ENCODE measurements around the gene PGR. TPM values are rescaled to one million over a fixed set of nuclear protein-coding genes. Genes with fewer than 3 reads are reported as not detected.
"Not testable (repeated sequence)": the region's sequence is repeated elsewhere in the genome, so short reads cannot be mapped to it uniquely, and the experiment has no call there.

Gene PGR
- total RNA-seq, 1 donor = under 0.01 TPM

DNA sequence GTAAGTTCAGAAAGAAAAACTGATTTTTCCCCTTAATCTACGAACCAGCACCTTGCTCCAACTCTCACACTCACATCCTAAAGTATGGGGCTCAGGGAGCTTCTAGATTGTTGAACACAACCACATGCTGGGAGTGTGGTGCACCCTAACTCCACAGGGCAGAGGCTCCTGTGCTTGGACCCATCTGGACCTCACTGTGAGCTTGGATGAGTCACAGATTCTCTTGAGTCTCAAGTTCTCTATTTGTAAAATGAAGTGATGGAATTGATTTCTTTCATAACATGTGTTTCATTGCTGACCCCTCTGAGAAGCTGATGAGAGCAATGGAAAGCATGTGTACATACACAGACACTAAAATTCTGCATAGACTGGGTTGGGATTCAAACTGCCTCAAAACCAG, 109.7 kb downstream of the PGR start:
- no peak overlapping the region for H3K27ac ChIP-seq (ENCODE audit: low read depth, low read length)
- H3K27me3 ChIP-seq (ENCODE audit: insufficient read depth, low read length) = no peaks in the 10 kb centered on the region
- H3K4me3 ChIP-seq (ENCODE audit: insufficient read depth, low read length) = no peak overlapping the region
- TF ChIP-seq, protein P1, sequence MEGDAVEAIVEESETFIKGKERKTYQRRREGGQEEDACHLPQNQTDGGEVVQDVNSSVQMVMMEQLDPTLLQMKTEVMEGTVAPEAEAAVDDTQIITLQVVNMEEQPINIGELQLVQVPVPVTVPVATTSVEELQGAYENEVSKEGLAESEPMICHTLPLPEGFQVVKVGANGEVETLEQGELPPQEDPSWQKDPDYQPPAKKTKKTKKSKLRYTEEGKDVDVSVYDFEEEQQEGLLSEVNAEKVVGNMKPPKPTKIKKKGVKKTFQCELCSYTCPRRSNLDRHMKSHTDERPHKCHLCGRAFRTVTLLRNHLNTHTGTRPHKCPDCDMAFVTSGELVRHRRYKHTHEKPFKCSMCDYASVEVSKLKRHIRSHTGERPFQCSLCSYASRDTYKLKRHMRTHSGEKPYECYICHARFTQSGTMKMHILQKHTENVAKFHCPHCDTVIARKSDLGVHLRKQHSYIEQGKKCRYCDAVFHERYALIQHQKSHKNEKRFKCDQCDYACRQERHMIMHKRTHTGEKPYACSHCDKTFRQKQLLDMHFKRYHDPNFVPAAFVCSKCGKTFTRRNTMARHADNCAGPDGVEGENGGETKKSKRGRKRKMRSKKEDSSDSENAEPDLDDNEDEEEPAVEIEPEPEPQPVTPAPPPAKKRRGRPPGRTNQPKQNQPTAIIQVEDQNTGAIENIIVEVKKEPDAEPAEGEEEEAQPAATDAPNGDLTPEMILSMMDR (IDR thresholded peaks at IDR 0.05; ENCODE audit: extremely low read depth, low read depth, low read length) = no peak
- H3K79me2 ChIP-seq (ENCODE audit: insufficient read depth, low read length) = no peaks in the 10 kb centered on the region
- no peaks in the 10 kb centered on the region for H3K4me1 ChIP-seq (ENCODE audit: insufficient read depth, low read length)
- H3K4me2 ChIP-seq (ENCODE audit: insufficient read depth, low read length) = no peak overlapping the region
- no peak overlapping the region for H2AFZ ChIP-seq (ENCODE audit: low read length)
- no peak for DNase-seq (ENCODE audit: insufficient read length, low spot score, missing footprints)
- H4K20me1 ChIP-seq (ENCODE audit: insufficient read depth, low read length) = no peaks in the 10 kb centered on the region
- no peaks in the 10 kb centered on the region for H3K9me3 ChIP-seq (ENCODE audit: low read depth, low read length)
- H3K36me3 ChIP-seq (ENCODE audit: insufficient read depth, low read length) = no peaks in the 10 kb centered on the region

DNA sequence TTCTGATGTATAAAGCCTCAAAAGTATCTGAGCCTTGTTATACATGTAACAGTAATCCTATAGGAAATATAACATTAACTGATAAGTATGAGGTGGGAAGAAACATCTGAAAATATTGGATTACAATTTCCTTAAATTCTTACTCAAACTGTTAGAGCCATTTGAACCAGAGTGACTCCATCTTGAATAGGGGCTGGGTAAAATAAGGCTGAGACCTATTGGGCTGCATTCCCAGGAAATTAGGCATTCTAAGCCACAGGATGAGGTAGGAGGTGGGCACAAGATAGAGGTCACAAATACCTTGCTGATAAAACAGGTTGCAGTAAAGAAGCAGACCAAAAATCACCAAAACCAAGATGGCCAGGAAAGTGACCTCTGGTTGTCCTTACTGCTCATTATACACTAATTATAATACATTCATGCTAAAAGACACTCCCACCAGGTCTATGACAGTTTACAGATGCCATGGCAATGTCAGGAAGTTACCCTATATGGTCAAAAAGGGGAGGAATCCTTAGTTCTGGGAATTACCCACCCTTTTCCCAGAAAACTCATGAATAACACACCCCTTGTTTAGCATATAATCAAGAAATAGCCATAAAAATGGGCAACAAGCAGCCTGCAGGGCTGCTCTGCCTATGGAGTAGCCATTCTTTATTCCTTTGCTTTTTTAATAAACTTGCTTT, 114.9 kb downstream of the PGR start:
- Histone ChIP-seq H3K36me3 (ENCODE audit: insufficient read depth, low read length) (no peaks in the 10 kb centered on the region), H3K4me1 (ENCODE audit: insufficient read depth, low read length) (no peaks in the 10 kb centered on the region), H3K27ac (ENCODE audit: low read depth, low read length) (no peak overlapping the region), H3K9me3 (ENCODE audit: low read depth, low read length) (no peaks in the 10 kb centered on the region), H4K20me1 (ENCODE audit: insufficient read depth, low read length) (no peaks in the 10 kb centered on the region), H3K4me3 (ENCODE audit: insufficient read depth, low read length) (no peak overlapping the region), H3K79me2 (ENCODE audit: insufficient read depth, low read length) (no peaks in the 10 kb centered on the region), H2AFZ (ENCODE audit: low read length) (no peak overlapping the region), H3K4me2 (ENCODE audit: insufficient read depth, low read length) (no peak overlapping the region), H3K27me3 (ENCODE audit: insufficient read depth, low read length) (no peaks in the 10 kb centered on the region)
- DNase-seq (ENCODE audit: insufficient read length, low spot score, missing footprints) = no peak
- TF ChIP-seq, protein P1 (IDR thresholded peaks at IDR 0.05; ENCODE audit: extremely low read depth, low read depth, low read length) = no peak

DNA sequence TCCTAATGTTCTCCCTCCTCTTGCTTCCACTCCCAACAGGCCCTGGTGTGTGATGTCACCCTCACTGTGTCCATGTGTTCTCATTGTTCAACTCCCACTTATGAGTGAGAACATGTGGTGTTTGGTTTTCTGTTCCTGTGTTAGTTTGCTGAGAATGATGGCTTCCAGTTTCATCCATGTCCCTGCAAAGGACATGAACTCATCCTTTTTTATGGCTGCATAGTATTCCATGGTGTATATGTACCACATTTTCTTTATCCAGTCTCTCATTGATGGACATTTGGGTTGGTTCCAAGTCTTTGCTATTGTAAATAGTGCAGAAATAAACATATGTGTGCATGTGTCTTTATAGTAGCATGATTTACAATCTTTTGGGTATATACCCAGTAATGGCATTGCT, 115.9 kb downstream of the PGR start:
- H2AFZ ChIP-seq (ENCODE audit: low read length); H3K79me2 ChIP-seq (ENCODE audit: insufficient read depth, low read length); H3K4me3 ChIP-seq (ENCODE audit: insufficient read depth, low read length); H3K36me3 ChIP-seq (ENCODE audit: insufficient read depth, low read length); H3K4me1 ChIP-seq (ENCODE audit: insufficient read depth, low read length); H3K27me3 ChIP-seq (ENCODE audit: insufficient read depth, low read length); DNase-seq (ENCODE audit: insufficient read length, low spot score, missing footprints); H3K9me3 ChIP-seq (ENCODE audit: low read depth, low read length); H4K20me1 ChIP-seq (ENCODE audit: insufficient read depth, low read length); H3K27ac ChIP-seq (ENCODE audit: low read depth, low read length); H3K4me2 ChIP-seq (ENCODE audit: insufficient read depth, low read length): not testable (repeated sequence)

DNA sequence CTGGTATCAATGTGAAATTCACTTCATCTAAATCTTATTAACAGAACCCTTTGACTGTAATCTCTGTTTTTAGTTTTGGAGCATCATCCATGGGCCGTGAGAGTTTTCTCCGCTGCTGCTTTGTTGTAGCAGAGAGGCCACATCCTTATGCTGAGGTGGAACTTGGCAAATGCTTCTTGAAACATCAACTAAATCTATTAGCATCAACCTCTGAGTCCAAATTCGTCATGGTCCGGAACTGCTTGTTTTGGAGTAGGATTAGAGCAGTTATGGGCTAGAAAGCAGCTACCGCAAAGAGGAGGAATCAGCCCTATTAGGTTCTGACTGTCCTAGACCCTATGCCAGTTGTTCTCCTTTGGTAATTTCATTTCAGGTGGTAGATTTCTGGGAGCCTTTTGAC, 117.7 kb downstream of the PGR start:
- H3K4me3 ChIP-seq (ENCODE audit: insufficient read depth, low read length) = no peak overlapping the region
- H3K9me3 ChIP-seq (ENCODE audit: low read depth, low read length) = no peaks in the 10 kb centered on the region
- H3K79me2 ChIP-seq (ENCODE audit: insufficient read depth, low read length) = no peaks in the 10 kb centered on the region
- TF ChIP-seq, protein P1 (IDR thresholded peaks at IDR 0.05; ENCODE audit: extremely low read depth, low read depth, low read length) = no peak
- no peaks in the 10 kb centered on the region for H3K4me1 ChIP-seq (ENCODE audit: insufficient read depth, low read length)
- no peaks in the 10 kb centered on the region for H3K36me3 ChIP-seq (ENCODE audit: insufficient read depth, low read length)
- no peak overlapping the region for H3K4me2 ChIP-seq (ENCODE audit: insufficient read depth, low read length)
- no peaks in the 10 kb centered on the region for H3K27me3 ChIP-seq (ENCODE audit: insufficient read depth, low read length)
- DNase-seq (ENCODE audit: insufficient read length, low spot score, missing footprints) = no peak
- no peaks in the 10 kb centered on the region for H4K20me1 ChIP-seq (ENCODE audit: insufficient read depth, low read length)
- H3K27ac ChIP-seq (ENCODE audit: low read depth, low read length) = no peak overlapping the region
- no peak overlapping the region for H2AFZ ChIP-seq (ENCODE audit: low read length)
